ENCODE results near the gene TMEM185B. TPM values are rescaled to one million over a fixed set of nuclear protein-coding genes. Genes with fewer than 3 reads are reported as not detected.

Gene TMEM185B
- total RNA-seq: 26.7 and 38.6 TPM in 2 replicates

DNA sequence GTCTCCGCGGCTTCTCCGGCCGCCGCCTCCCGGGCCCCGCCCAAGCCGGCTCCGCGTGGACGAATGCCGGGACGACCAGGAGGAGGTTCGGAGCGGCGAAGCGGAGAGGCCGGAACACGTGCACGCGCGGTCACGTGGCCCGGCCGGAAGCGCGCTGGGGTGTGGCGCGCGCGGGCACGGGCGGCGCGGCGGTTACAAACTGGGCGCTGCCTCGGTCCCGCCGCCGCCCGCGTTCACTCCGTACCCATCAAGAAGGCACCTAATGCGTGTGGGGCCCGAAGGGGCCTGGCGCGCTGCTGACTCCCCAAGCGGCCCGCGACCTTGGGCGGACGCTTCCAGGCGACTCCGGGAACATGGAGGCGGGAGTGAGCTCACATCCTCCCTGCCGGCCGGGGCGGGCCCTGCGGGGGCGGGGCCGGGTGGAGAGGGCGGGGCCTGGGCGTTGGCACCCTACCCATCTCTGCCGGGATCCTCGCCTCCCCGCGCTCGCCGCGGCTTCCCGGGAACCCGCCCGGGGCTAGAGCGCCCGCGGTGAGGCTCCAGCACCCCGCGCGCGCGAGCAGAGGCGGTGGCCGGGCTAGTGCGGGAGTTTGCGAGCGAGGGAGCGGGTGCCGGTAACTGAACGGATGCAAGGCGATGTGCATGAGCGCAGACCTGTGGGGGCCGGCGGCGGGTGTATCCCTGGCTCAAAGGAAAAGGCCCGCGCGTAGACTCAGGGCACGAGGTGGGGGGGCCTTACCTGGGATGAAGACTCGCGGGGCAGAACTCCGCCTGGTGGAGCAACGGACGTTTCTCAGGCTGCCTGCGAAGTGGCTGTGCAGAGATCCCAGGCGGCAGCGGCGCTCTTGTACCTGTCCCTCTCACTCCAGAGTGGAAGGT, at the start of gene TMEM185B:
TSS of gene TMEM185B (minus strand) at position 367 of the 879 bp plus-strand sequence. CDS start 424 bp downstream, outside the sequence.

DNA sequence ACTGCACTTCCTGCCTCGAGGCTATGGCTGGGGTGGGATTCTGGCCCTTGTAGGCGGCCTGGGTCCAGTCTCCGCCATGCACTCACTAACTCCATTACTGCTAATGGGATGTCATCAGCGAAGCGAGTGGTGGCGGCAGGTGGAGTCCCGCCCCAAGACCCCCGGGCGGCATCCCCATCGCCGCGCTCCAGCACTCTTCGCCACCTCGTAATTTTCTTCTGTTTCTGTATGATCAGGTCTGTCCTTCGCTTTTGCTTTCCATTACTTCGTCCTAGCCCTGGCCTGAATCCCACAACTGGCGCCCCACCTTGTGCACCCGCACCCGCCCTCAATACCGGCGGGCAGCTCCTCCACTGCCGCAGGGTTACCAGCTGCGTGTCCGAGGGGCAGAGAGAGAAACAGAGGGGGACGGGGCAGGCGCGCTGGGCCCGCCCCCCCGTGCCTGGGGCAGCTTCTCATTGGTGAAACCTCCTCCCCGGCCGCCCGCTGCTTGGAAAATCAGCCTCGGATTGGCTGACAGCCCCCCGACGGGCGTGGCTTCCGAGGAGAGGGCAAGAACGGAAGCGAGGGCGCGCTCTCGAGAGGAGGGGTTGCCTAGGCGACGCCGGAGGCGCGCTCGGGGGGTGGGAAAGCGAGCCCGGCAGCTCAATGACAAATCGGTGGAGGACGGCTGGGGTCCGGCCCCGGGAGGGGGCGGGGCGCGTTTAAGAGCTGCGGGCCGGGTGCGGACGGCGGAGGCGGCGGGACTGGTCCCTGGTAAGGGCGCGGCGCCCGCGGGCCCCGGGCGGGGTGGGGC, 29.2 kb upstream of the TMEM185B start, which contains the start of gene RALB:
TSS of gene RALB (plus strand) at position 628 of the 796 bp plus-strand sequence. CDS start 25,813 bp downstream, outside the sequence.

Other genes with a start within 250 kb of the TMEM185B start
- 34.5 and 44.1 TPM in 2 replicates for gene EPB41L5, start 210.3 kb downstream of the TMEM185B start, total RNA-seq
- gene RALB, start 29.5 kb upstream of the TMEM185B start, total RNA-seq: 53.3 and 72.5 TPM in 2 replicates
- gene INHBB, start 122.7 kb upstream of the TMEM185B start, total RNA-seq: 0.21 and 0.34 TPM in 2 replicates